GM12801 (cell line): Measurements from ENCODE around the gene VASH2.

Experiments
- TF ChIP-seq, protein P1 (sequence below): IDR thresholded peaks from one replicate; pipeline ENCODE4 v1.5.1; 2011; ENCODE audit warnings: control low read depth; ENCODE audit not compliant: insufficient read length; ENCODE audit errors: extremely low read depth

VASH2 gene

DNA sequence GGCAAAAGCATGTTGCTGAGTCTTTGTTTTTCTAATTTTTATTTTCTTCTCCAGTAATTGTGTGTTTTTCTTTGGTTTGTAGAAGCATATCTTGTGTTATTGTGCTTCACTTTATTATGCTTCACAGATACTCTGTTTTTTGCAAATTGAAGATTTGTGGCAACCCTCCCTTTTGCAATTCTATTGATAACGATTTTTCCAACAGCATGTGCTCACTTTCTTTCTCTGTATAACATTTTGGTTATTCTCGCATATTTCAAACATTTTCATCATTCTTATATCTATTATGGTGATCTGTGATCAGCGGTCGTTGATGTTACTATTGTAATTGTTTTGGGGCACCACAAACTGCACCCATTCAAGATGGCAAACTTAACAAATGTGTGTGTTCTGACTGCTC lies 69.1 kb downstream of the VASH2 start:
- TF ChIP-seq, protein P1, sequence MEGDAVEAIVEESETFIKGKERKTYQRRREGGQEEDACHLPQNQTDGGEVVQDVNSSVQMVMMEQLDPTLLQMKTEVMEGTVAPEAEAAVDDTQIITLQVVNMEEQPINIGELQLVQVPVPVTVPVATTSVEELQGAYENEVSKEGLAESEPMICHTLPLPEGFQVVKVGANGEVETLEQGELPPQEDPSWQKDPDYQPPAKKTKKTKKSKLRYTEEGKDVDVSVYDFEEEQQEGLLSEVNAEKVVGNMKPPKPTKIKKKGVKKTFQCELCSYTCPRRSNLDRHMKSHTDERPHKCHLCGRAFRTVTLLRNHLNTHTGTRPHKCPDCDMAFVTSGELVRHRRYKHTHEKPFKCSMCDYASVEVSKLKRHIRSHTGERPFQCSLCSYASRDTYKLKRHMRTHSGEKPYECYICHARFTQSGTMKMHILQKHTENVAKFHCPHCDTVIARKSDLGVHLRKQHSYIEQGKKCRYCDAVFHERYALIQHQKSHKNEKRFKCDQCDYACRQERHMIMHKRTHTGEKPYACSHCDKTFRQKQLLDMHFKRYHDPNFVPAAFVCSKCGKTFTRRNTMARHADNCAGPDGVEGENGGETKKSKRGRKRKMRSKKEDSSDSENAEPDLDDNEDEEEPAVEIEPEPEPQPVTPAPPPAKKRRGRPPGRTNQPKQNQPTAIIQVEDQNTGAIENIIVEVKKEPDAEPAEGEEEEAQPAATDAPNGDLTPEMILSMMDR = no peak

DNA sequence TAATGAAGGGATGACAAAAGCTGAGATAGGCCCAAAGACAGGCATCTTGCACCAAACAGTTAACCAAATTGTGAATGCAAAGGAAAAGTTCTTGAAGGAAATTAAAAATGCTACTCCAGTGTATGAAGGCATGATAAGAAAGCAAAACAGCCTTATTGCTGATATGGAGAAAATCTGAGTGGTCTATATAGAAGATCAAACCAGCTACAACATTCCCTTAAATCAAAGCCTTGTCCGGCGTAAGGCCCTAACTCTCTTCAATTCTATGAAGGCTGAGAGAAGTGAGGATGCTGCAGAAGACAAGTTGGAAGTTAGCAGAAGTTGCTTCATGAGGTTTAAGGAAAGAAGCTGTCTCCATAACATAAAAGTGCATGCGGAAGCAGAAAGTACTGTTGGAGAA lies 69.7 kb downstream of the VASH2 start:
- TF ChIP-seq, protein P1 = no peak

DNA sequence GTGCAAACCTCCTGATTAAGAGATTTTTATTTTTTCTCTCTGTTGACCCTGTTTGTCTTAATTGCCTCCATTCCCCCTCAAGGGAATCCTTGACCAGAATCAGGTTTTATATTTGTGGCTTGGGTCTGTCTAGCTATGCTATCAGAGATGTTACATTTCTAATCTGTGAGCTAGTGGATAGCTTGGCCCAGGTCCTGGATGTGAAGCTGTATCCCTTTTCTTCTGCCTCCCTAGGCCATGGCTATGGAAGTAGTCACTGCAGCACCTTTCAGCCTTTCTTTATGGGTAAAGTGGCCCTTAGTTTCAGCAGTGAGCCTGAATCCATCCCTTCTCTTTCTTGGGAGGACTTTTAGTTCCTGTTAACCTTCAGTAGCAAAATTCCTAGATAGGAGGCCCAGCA lies 82.3 kb downstream of the VASH2 start:
- TF ChIP-seq, protein P1 = no peak

DNA sequence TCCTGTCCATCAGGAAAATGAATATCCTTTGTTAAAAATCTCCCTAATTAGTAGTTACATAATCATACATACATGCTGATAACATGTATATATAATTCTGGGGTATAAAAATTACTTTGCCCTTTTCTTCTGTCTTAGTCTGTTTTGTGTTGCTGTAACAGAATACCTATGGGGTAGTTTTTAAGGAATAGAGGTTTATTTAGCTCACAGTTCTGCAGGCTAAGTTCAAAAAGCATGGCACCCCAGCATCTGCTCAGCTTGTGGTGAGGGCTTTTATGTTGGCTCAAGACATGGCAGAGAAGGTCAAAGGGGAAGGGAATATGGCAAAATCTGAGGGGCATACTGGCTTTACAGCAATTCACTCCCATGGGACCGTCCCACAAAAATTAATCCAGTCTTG lies 84.4 kb downstream of the VASH2 start:
- TF ChIP-seq, protein P1 = no peak

DNA sequence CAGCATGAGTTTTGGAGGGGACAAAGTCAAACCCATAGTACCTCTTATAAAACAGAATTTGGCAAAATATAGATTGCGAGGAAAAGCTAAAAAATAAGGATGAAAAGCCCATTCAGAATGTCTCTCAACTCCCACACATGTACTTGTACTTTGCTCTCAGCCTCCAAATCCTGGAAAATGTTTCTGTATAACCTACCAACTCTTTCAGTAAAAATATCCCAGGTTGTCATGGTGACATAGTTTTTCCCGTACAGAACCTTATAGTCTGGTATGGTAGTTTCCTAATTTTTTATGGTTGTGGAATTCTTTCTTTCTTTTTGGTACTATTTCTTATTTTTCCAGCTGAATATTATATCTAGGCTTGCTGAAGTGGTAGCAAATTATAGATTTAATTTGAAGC lies 85.2 kb downstream of the VASH2 start:
- TF ChIP-seq, protein P1 = no peak
